HG03469 (cell line): Measurements from ENCODE around the gene CTRB1.

Source experiments
- ATAC-seq: cut with Tn5 transposase; IDR thresholded peaks from one replicate; pipeline ENCODE4 v1.9.1; 2021; ENCODE audit warnings: mild to moderate bottlenecking, moderate library complexity, moderate number of reproducible peaks; ENCODE audit not compliant: unreplicated experiment

The CTRB1 gene

DNA sequence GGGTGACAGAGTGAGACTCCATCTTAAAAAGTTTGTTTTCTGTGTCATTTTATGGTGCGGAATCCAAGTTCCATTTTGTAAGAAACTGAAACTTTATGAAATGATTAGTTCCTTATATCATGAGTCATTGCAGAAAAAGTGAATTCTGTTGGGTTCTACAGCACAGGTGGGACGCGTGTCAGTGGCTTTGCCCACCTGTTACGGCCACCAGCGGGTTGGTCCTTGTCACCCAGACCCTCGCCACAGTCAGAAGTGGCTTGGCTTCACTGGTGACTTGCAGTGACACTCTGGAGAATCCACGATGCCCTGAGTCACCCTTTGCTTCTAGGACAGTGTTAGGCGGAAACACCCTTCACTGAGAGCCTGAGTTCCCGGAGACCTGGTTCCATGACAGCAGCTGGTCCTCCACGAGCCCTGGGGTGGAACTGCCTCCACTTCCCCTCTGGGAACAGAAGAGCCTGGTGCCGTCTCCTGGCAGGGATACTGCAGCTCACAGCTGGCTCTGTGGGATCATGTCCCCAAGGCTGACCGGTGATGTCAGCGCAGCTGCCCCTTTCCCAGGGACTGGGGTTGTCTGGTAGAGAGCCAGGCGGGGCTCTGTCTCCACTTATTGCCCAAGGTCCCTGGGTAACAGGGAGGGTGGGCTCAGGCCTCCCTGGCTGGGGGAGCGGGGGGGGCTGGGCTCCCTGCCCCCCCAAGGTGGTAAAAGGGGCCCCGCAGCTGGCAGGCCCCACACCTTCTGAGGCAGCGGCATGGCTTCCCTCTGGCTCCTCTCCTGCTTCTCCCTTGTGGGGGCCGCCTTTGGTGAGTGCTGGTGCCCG is at the start of gene CTRB1:
Gene CTRB1 (plus strand): TSS at position 733 of the 821 bp plus-strand sequence. CDS start 20 bp downstream, at position 753.
- no peak for ATAC-seq

- no peak for ATAC-seq
These were observed 48.8 kb upstream of the CTRB1 start for GRCh38 chr16:75169899-75170405.

- no peak for ATAC-seq
These were observed 46.2 kb upstream of the CTRB1 start for GRCh38 chr16:75172578-75172977.

DNA sequence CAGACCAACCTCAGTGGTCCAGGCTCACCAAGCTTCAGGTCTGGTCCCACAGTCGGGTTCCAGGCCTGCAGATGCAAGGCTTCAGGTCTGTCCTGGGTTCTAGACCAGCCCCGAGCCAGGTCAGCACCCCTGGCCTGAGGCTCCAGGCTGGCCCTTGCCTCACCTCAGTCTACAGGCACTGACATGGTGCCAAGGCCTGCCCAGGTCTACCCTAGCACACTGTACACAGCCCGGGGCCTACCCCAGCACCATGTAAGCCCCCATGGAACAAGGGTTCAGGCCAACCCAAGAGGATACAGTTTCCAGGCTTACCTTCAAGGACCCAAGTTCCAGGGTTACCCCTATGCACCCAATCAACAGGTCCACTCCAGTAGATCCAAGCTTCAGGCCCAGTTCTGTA is 43.7 kb upstream of the CTRB1 start:
- ATAC-seq: no peak

- no peak for ATAC-seq
These were observed 41.9 kb upstream of the CTRB1 start for GRCh38 chr16:75176926-75177325.

DNA sequence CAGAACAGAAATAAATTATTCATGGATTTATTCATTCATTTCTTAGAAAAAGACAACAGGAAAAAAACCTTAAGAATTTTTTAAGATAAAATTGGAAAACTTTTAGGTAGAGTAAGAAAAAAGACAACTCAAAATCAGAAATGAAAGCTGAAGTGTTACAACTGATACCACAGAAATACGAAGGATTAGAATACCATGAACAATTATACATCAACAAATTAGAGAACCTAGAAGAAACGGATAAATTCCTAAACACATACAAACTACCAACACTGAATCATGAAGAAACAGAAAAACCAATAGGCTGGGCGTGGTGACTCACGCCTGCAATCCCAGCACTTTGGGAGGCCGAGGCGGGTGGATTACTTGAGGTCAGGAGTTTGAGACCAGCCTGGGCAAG is 39.6 kb upstream of the CTRB1 start:
- no peak for ATAC-seq

GRCh38 chr16:75181630-75182029 is 37.2 kb upstream of the CTRB1 start:
- ATAC-seq: no peak

- ATAC-seq: no peak
These were observed 29.8 kb upstream of the CTRB1 start for GRCh38 chr16:75188832-75189477.

- ATAC-seq: no peak
These were observed 29.0 kb upstream of the CTRB1 start for GRCh38 chr16:75189638-75190245.

GRCh38 chr16:75192606-75193264 is 26.1 kb upstream of the CTRB1 start:
- no peak for ATAC-seq

- no peak for ATAC-seq
These were observed 25.5 kb upstream of the CTRB1 start for GRCh38 chr16:75193265-75193650.

DNA sequence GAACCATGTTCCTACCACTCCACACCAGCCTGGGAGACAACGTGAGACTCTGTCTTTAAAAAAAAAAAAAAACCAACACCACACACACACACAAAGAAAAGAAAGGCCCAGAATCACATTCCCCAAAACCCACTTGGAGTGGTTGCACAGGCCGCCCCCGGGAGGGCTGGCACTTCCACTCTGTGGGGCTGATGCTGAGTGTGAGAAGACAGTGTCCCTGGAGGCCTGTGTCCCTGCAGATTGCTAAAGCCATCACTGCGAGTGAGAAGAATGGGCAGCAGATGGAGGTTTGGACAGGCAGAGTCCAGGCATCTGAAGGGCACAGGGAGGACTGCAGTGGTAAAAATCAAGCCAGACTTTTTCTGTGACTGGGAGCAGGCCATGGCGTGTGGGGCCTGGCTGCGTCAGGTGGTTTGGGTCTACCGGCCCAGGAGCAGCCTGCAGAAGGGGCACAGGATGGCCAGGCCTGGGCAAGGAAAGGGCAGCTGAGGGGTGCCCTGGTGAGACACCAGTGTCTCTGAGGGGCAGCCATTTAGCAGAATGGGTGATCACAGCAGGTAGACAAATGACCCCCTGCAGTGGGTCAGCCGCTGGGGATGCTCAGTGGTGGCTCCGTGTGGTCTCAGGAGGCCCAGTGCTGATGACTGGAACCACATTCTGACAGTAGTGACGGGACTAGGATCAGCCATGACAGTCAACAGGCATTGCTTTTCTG is 24.9 kb upstream of the CTRB1 start:
- ATAC-seq: no peak

GRCh38 chr16:75195811-75196790 is 22.7 kb upstream of the CTRB1 start:
- no peak for ATAC-seq

GRCh38 chr16:75196836-75197235 is 22.0 kb upstream of the CTRB1 start:
- ATAC-seq: no peak

DNA sequence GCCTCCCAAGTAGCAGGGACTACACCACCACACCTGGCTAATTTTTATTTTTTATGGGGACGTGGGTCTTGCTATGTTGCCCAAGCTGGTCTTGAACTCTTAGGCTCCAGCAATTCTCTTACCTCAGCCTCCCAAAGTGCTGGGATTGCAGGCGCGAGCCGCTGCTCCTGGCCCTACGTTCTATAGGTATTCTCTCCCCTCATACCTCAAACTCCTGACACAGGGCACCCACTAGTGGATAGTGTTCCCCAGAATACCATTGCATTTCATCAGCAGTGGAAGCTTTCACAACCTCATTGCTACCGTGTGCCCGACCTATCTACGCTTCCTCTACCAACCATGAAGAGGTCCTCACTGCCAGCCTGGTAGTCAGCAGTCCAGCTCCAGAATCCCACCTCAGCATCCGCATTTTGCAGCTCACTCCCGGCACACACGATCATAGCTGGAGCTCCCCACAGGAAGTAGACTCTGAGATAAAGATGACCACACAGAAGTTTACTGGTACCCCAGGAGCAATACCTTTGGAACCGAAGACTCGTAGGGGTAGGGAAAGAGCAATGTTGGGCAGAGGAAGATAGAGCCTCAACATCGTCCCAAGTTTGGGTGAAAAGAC is 21.2 kb upstream of the CTRB1 start:
- ATAC-seq: no peak

DNA sequence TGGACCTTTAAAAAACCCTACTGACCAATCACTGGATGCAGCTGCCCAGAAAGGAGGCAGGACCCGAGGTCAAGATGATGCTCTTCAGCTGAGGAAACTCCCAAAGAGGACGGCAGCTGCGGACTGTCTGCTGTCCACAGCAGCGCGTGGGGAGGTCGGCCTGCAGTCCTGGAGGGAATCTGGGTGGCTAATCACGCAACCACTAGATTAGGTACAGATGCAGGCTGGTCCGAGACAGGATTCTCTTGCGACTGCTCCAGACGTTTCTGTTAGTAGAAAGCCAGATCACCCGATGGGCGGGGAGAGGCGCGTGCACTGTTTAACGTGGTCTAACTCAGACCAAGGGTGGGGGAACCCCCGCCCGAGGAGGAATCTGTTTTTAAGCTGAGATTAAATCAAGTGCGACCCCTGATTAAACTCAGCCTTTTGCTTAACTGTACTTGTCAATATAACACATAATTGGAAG is 20.6 kb upstream of the CTRB1 start:
- ATAC-seq: no peak

GRCh38 chr16:75202069-75202590 is 16.7 kb upstream of the CTRB1 start:
- no peak for ATAC-seq

GRCh38 chr16:75203096-75203495 is 15.7 kb upstream of the CTRB1 start:
- ATAC-seq: no peak
